Upper lobe of left lung (tissue), 4 donors: ENCODE data around the gene GIT2.
"Not testable (repeated sequence)": the region's sequence is repeated elsewhere in the genome, so short reads cannot be mapped to it uniquely, and the experiment has no call there.

ENCODE experiments used
- POLR2A ChIP-seq, 4 donors: fragments of 450-650 bp; IDR thresholded peaks; one replicate each; pipeline ENCODE4 v1.5.1; 2016 to 2017; ENCODE audit warnings: antibody characterized with exemption in 4 of 4, mild to moderate bottlenecking in 2 of 4
- POLR2AphosphoS5 ChIP-seq, 2 donors: sonication (generic); formaldehyde crosslinking; IDR thresholded peaks; one replicate each; pipeline ENCODE4 v1.5.1; 2017; ENCODE audit warnings: antibody characterized with exemption in 2 of 2
- TF ChIP-seq, protein P1 (sequence below), 6 experiments: fragments of 450-650 bp in 4 of 6; fragments of 200-600 bp in 2 of 6; sonication (generic) in 2 of 6; IDR thresholded peaks; one replicate each; pipeline ENCODE4 v1.5.1; 2016 to 2019; ENCODE audit warnings: antibody characterized with exemption in 6 of 6

DNA sequence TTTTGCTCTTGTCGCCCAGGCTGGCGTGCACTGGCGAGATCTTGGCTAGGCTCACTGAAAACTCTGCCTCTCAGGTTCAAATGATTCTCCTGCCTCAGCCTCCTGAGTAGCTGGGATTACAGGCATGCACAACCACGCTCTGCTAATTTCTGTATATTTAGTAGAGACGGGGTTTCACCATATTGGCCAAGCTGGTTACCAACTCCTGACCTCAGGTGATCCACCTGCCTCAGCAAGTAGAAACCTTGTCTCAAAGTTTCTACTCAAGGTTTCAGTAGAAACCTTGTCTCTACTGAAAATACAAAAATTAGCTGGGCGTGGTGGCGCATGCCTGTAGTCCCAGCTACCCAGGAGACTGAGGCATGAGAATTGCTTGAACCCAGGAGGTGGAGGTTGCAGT, 104.4 kb downstream of the GIT2 start:
- not testable (repeated sequence) for TF ChIP-seq POLR2A, POLR2AphosphoS5 (IDR thresholded peaks at IDR 0.05)
- TF ChIP-seq, protein P1, sequence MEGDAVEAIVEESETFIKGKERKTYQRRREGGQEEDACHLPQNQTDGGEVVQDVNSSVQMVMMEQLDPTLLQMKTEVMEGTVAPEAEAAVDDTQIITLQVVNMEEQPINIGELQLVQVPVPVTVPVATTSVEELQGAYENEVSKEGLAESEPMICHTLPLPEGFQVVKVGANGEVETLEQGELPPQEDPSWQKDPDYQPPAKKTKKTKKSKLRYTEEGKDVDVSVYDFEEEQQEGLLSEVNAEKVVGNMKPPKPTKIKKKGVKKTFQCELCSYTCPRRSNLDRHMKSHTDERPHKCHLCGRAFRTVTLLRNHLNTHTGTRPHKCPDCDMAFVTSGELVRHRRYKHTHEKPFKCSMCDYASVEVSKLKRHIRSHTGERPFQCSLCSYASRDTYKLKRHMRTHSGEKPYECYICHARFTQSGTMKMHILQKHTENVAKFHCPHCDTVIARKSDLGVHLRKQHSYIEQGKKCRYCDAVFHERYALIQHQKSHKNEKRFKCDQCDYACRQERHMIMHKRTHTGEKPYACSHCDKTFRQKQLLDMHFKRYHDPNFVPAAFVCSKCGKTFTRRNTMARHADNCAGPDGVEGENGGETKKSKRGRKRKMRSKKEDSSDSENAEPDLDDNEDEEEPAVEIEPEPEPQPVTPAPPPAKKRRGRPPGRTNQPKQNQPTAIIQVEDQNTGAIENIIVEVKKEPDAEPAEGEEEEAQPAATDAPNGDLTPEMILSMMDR (IDR thresholded peaks at IDR 0.05) = not testable (repeated sequence)
